Left lobe of liver (tissue), 2 donors: ENCODE results near the gene NPRL2. TPM values are rescaled to one million over a fixed set of nuclear protein-coding genes. Genes with fewer than 3 reads are reported as not detected.

ENCODE experiments used
- ATAC-seq: fragments of 200-7000 bp; cut with Tn5 transposase; one replicate; pipeline ENCODE4 v1.9.1; 2020; ENCODE audit warnings: mild to moderate bottlenecking, moderate library complexity
- DNase-seq: peaks from one replicate; pipeline ENCODE4 v3.0.0-alpha.2; 2020; ENCODE audit warnings: low spot score
- total RNA-seq: library from RNA; stranded (reverse); gene quantifications from one replicate; pipeline ENCODE4 v1.2.1, GENCODE V29; 2021
- donor health status: DM: no; HTN: no; CAD: no; lungs with moderate emphysema.
- donor health status: DM: no; HTN: yes; CAD: no.

NPRL2 gene
- 15.6 TPM for total RNA-seq

- ATAC-seq (peak; percentile 87), DNase-seq (peak; percentile 99)
These were observed at the start of gene NPRL2, which contains the start of gene CYB561D2 for GRCh38 chr3:50350527-50351322. TSS of gene NPRL2 (minus strand) at chr3:50350775. CDS start at chr3:50350652, 123 bp downstream. TSS of gene CYB561D2 (plus strand) at chr3:50350862. CDS start at chr3:50351434, 572 bp downstream.

- ATAC-seq = no peak
- DNase-seq = no peak
These were observed 45.9 kb upstream of the NPRL2 start for GRCh38 chr3:50396502-50396901.

GRCh38 chr3:50395070-50395860, 44.7 kb upstream of the NPRL2 start:
- no peak for DNase-seq
- no peak for ATAC-seq

GRCh38 chr3:50393061-50393460, 42.5 kb upstream of the NPRL2 start:
- no peak for DNase-seq
- no peak for ATAC-seq

- ATAC-seq = no peak
- DNase-seq = no peak
These were observed 41.6 kb upstream of the NPRL2 start for GRCh38 chr3:50392101-50392715.

GRCh38 chr3:50390508-50391224, 40.1 kb upstream of the NPRL2 start:
- peak; percentile 78 for ATAC-seq
- DNase-seq = peak; percentile 68

GRCh38 chr3:50389414-50389767, 38.8 kb upstream of the NPRL2 start:
- no peak for DNase-seq
- ATAC-seq = no peak

- ATAC-seq (no peak), DNase-seq (no peak)
These were observed 38.3 kb upstream of the NPRL2 start for GRCh38 chr3:50388720-50389413.

GRCh38 chr3:50388016-50388719, 37.6 kb upstream of the NPRL2 start:
- DNase-seq (no peak), ATAC-seq (no peak)

GRCh38 chr3:50385754-50386153, 35.2 kb upstream of the NPRL2 start:
- ATAC-seq (no peak), DNase-seq (no peak)

- DNase-seq = no peak
- ATAC-seq = no peak
These were observed 33.2 kb upstream of the NPRL2 start for GRCh38 chr3:50383750-50384149.

- DNase-seq (no peak), ATAC-seq (no peak)
These were observed 32.1 kb upstream of the NPRL2 start for GRCh38 chr3:50382722-50383121.

GRCh38 chr3:50381383-50381782, 30.8 kb upstream of the NPRL2 start:
- DNase-seq = no peak
- no peak for ATAC-seq

GRCh38 chr3:50380405-50381085, 30.0 kb upstream of the NPRL2 start:
- ATAC-seq = no peak
- DNase-seq = no peak

GRCh38 chr3:50378757-50379156, 28.2 kb upstream of the NPRL2 start:
- ATAC-seq (no peak), DNase-seq (no peak)

GRCh38 chr3:50378024-50378423, 27.4 kb upstream of the NPRL2 start:
- DNase-seq = no peak
- no peak for ATAC-seq

- ATAC-seq (peak; percentile 15), DNase-seq (no peak)
These were observed 24.8 kb upstream of the NPRL2 start for GRCh38 chr3:50375258-50375931.

GRCh38 chr3:50374363-50375257, 24.0 kb upstream of the NPRL2 start:
- no peak for ATAC-seq
- no peak for DNase-seq
